ENCODE data around the gene NUP93. TPM values are rescaled to one million over a fixed set of nuclear protein-coding genes. Genes with fewer than 3 reads are reported as not detected.

Gene NUP93
- polyA plus RNA-seq, 2 of the 4 experiments (the other 2 are of a cell fraction), result 87.3 to 91.4 TPM

DNA sequence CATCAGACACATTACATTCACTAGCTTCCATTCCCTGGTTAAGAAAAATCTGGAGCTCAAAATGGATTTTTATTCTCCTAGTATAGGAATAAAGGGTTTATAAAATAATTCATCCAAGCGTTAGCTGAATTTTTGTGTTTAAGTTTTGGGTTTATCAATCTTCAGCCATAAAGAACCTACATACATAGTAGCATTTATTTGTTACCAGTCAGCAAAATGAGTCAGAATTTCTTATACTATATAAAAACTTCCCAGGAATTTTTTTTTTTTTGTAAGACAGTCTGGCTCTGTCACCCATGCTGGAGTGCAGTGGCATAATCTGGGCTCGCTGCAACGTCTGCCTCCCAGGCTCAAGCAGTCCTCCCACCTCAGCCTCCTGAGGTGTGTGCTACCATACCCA lies 94.9 kb downstream of the NUP93 start (continued):
- no peak for TF ChIP-seq GATA3 (IDR thresholded peaks at IDR 0.05; ENCODE audit: borderline replicate concordance)

DNA sequence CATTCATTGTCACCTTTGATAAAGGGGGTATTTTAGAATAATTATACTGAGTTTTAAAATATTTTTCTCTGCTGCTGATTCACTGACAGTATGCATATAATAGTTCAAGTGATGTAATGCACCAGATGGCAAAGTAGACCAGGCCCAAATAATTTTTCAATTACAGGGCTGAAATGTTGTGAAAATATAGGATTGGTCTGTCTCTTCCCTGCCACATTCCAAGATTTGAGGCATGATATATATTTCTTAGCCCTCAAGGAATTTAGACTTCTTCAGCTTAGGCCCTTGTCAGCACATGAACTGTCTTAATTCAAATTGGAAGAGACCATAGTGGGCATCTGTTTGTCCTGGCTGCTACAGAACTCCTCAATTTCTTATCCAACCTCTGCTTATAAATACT lies 95.9 kb downstream of the NUP93 start:
- DNase-seq (ENCODE audit: low read depth in 1 of 2, low spot score in 1 of 2) (no peak), FAIRE-seq (no peak), ATAC-seq (no peak)
- H3K4me1 ChIP-seq, result no peaks in the 10 kb centered on the region
- no peak overlapping the region for H3K4me2 ChIP-seq
- ChIA-PET POLR2A (no interaction called here), CTCF (interaction anchor here (3.5 kb wide), 1 partner anchor 33 kb away, joined by 10 read pairs; no protein-coding TSS in a partner anchor)
- no peak overlapping the region for H3K27ac ChIP-seq
- H3K4me3 ChIP-seq, result no peak overlapping the region
- H3K9me3 ChIP-seq, result no peaks in the 10 kb centered on the region
- no peak for TF ChIP-seq ZNF302 (CRISPR knock-in tag; IDR thresholded peaks at IDR 0.05)
- no peak for TF ChIP-seq EHF (CRISPR knock-in tag; IDR thresholded peaks at IDR 0.05)
- no peak for TF ChIP-seq HDAC2 (IDR thresholded peaks at IDR 0.05)
- TF ChIP-seq, protein P1, sequence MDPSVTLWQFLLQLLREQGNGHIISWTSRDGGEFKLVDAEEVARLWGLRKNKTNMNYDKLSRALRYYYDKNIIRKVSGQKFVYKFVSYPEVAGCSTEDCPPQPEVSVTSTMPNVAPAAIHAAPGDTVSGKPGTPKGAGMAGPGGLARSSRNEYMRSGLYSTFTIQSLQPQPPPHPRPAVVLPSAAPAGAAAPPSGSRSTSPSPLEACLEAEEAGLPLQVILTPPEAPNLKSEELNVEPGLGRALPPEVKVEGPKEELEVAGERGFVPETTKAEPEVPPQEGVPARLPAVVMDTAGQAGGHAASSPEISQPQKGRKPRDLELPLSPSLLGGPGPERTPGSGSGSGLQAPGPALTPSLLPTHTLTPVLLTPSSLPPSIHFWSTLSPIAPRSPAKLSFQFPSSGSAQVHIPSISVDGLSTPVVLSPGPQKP (IDR thresholded peaks at IDR 0.05; ENCODE audit: low read depth, low read length), result no peak
- no peak for TF ChIP-seq ATOH8 (CRISPR knock-in tag; IDR thresholded peaks at IDR 0.05; ENCODE audit: low read depth)
- TF ChIP-seq EHMT2 (IDR thresholded peaks at IDR 0.05; ENCODE audit: low read depth), result no peak
- no peak for TF ChIP-seq MAZ (IDR thresholded peaks at IDR 0.05; ENCODE audit: borderline replicate concordance, low read depth, low read length)
- no peak for TF ChIP-seq TFCP2L1 (CRISPR knock-in tag; IDR thresholded peaks at IDR 0.05)
- TF ChIP-seq RFX5 (IDR thresholded peaks at IDR 0.05), result no peak
- no peak for TF ChIP-seq PHF8 (IDR thresholded peaks at IDR 0.05; ENCODE audit: borderline replicate concordance, low read depth)
- no peak for TF ChIP-seq ZC3H11A (IDR thresholded peaks at IDR 0.05)
- no peak for TF ChIP-seq ZFP36 (IDR thresholded peaks at IDR 0.05; ENCODE audit: borderline replicate concordance, partially characterized antibody)
- no peak for TF ChIP-seq CHD2 (IDR thresholded peaks at IDR 0.05; ENCODE audit: low read length, partially characterized antibody)
- no peak for TF ChIP-seq FOSL2 (IDR thresholded peaks at IDR 0.05)
- TF ChIP-seq FOSL2 (CRISPR knock-in tag; IDR thresholded peaks at IDR 0.05), result no peak
- TF ChIP-seq SMC3 (IDR thresholded peaks at IDR 0.05), result no peak
- no peak for TF ChIP-seq POLR2A (IDR thresholded peaks at IDR 0.05; ENCODE audit: low read length)
- no peak for TF ChIP-seq NFE2L2 (conservative IDR thresholded peaks at IDR 0.05; ENCODE audit: low read length)
- no peak for TF ChIP-seq MAFK (IDR thresholded peaks at IDR 0.05; ENCODE audit: partially characterized antibody)
- no peak for TF ChIP-seq MYC (IDR thresholded peaks at IDR 0.05; ENCODE audit: borderline replicate concordance, low read length)
- no peak for TF ChIP-seq HOXA7 (CRISPR knock-in tag; IDR thresholded peaks at IDR 0.05)

DNA sequence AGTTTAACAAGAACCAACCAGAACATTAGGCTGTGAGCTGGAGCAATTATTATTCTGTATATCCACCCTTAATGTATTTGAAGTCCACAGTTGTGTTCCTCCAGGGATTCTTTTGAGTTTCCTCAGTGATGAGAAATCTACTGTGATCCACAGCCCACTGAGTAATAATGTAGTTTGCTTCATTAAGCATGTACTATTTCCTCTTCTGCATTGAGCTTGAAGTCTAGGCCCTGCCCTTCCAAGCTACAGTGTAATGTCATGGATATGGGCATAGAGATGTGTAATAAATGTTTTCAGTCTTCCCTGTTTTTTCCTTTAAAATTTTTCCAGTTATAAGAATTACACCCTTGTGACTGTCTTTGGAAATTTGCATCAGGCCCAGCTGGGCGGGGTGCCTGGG lies 98.7 kb downstream of the NUP93 start:
- ATAC-seq (no peak), DNase-seq (ENCODE audit: low read depth in 1 of 2, low spot score in 1 of 2) (no peak), FAIRE-seq (no peak)
- TF ChIP-seq BHLHE40 (IDR thresholded peaks at IDR 0.05; ENCODE audit: low read depth, low read length), result no peak
- TF ChIP-seq CBX2 (IDR thresholded peaks at IDR 0.05; ENCODE audit: borderline replicate concordance, low read depth), result no peak
- Histone ChIP-seq H3K27ac (no peak overlapping the region), H3K9me3 (no peaks in the 10 kb centered on the region), H3K4me2 (no peak overlapping the region), H3K4me1 (no peaks in the 10 kb centered on the region), H3K4me3 (no peak overlapping the region)
- ChIA-PET POLR2A (no interaction called here), CTCF (interaction anchor here (1.1 to 1.5 kb wide), 4 partner anchors 10 to 39 kb away, joined by 3 to 4 read pairs (median 4); no protein-coding TSS in a partner anchor)
- WGBS (ENCODE audit: missing lambda C conversion rate), result 81% methylated on average over 1 of the region's 1 CpG

DNA sequence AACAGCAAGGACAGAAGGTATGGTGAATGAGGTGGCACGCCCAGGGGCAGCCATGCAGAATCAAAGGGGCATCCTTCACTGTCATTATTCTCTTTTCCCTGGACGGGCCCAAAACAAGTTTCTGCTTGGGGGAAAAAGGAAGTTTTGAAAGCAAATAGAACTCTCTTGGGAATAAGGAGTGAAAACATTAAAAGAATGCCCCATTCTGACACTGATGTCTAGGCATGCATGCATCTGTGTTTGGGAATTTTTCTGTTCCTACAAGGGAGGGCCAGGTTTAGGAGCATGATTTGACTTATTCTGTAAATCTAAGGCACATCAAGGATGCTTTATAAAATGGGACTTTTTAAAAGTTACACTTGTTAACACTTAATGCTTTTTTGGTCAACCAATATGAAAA lies 100.7 kb downstream of the NUP93 start:
- DNase-seq (ENCODE audit: low read depth in 1 of 2, low spot score in 1 of 2) (no peak), FAIRE-seq (no peak), ATAC-seq (no peak)
- ChIA-PET POLR2A (no interaction called here), CTCF (interaction anchor here (0.7 to 1.3 kb wide), 6 partner anchors 13 to 38 kb away, joined by 3 to 5 read pairs (median 4); no protein-coding TSS in a partner anchor)
- Histone ChIP-seq H3K4me3 (no peak overlapping the region), H3K4me2 (no peak overlapping the region), H3K27ac (no peak overlapping the region), H3K9me3 (no peaks in the 10 kb centered on the region), H3K4me1 (no peaks in the 10 kb centered on the region)
- 63% methylated on average over 2 of the region's 2 CpGs for WGBS (ENCODE audit: missing lambda C conversion rate)
- TF ChIP-seq GATA3 (IDR thresholded peaks at IDR 0.05; ENCODE audit: borderline replicate concordance) (no peak), FOSL2 (IDR thresholded peaks at IDR 0.05) (no peak), FOSL2 (CRISPR knock-in tag; IDR thresholded peaks at IDR 0.05) (no peak), EHMT2 (IDR thresholded peaks at IDR 0.05; ENCODE audit: low read depth) (no peak), CHD2 (IDR thresholded peaks at IDR 0.05; ENCODE audit: low read length, partially characterized antibody) (no peak), JUNB (IDR thresholded peaks at IDR 0.05) (no peak), RFX5 (IDR thresholded peaks at IDR 0.05) (no peak), KDM1A (IDR thresholded peaks at IDR 0.05; ENCODE audit: low read depth) (no peak), EHF (CRISPR knock-in tag; IDR thresholded peaks at IDR 0.05) (no peak), CBX2 (IDR thresholded peaks at IDR 0.05; ENCODE audit: borderline replicate concordance, low read depth) (no peak), MYC (IDR thresholded peaks at IDR 0.05; ENCODE audit: borderline replicate concordance, low read length) (no peak), ZSCAN20 (CRISPR knock-in tag; IDR thresholded peaks at IDR 0.05) (no peak)
